ENCODE results near the gene INPP5F. TPM values are rescaled to one million over a fixed set of nuclear protein-coding genes. Genes with fewer than 3 reads are reported as not detected.

INPP5F gene
- total RNA-seq, 5 donors from 2014 or later (not counting 1 experiment from before 2014, with no cell fraction given) = 7.3 to 13.7 (median 9.8) TPM

DNA sequence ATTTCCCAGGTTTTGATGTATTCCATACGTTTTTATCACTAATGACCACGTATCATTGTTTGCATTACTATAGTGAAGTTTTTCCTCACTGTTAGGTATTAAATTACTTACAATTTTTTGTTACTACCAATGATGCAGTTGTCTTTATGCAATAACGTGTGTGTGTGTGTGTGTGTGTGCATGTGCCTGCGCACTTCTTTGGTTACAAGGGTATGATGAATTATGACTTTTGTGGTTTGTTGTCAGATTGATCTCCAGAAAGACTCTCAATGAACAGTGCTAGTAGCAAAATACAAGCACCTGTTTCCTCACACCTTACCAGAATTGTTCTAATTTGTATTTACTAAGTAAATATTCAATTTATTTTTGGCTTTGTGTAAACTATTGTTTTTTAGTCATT lies 95.3 kb downstream of the INPP5F start:
- DNase-seq = no peak
- Mint-ChIP-seq H3K9me3 (no peaks in the 10 kb centered on the region), H3K27ac (no peak overlapping the region), H3K36me3 (peaks cover 25% of the 10 kb centered on the region), H3K4me3 (no peak overlapping the region), H3K27me3 (no peaks in the 10 kb centered on the region), H3K4me1 (no peaks in the 10 kb centered on the region)
- no peaks in the 10 kb centered on the region for H3K9me3 ChIP-seq
- WGBS (ENCODE audit: insufficient coverage) = no CpG with 5 or more reads among the region's 4 CpGs
- ChIA-PET POLR2A (no interaction called here), CTCF (no interaction called here)
- H3K36me3 ChIP-seq (ENCODE audit: control insufficient read depth in 2 of 2, extremely low read depth in 1 of 2, insufficient read depth in 1 of 2, low read length in 1 of 2) = peaks cover 0 to 11% of the 10 kb centered on the region in 2 donors
- peaks cover 0 to 2% of the 10 kb centered on the region in 2 experiments for H3K4me1 ChIP-seq (ENCODE audit: control insufficient read depth in 1 of 2, extremely low read depth in 1 of 2, insufficient read depth in 2 of 2, low read length in 2 of 2)
- no peak for ATAC-seq (replicated peaks in 1 of 4)
- no peaks in the 10 kb centered on the region for H3K27me3 ChIP-seq (replicated peaks in 1 of 2; ENCODE audit: control insufficient read depth in 2 of 2, extremely low read depth in 1 of 2, insufficient read depth in 2 of 2, low read length in 1 of 2)
- no peak overlapping the region for H3K27ac ChIP-seq (ENCODE audit: low read length)
- H3K4me3 ChIP-seq (ENCODE audit: control insufficient read depth in 1 of 2, extremely low read depth in 1 of 2, low read length in 1 of 2) = no peak overlapping the region

DNA sequence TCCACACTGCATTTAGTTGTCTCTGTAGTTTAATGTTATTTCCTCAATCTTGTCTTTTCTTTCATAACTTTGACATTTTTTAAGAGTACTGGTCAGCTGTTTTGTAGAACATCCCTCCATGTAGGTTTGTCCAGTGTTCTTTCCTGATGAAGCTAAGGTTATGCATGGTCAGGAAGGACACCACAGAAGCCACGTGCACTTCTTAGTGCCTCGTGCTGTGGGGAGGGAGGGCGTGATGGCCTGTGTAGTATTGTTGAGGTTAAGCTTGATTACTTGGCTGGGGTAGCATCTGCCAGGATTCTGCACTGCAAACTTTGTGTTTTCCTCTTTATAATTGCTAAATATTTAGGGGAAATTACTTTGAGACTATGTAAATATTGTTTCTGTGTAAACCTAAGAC lies 98.4 kb downstream of the INPP5F start:
- no peaks in the 10 kb centered on the region for H3K27me3 ChIP-seq (replicated peaks in 1 of 2; ENCODE audit: control insufficient read depth in 2 of 2, extremely low read depth in 1 of 2, insufficient read depth in 2 of 2, low read length in 1 of 2)
- H3K27ac ChIP-seq (ENCODE audit: low read length) = no peak overlapping the region
- Mint-ChIP-seq H3K27ac (no peak overlapping the region), H3K27me3 (no peaks in the 10 kb centered on the region), H3K4me3 (no peak overlapping the region), H3K9me3 (no peaks in the 10 kb centered on the region), H3K36me3 (peaks cover 34% of the 10 kb centered on the region), H3K4me1 (no peaks in the 10 kb centered on the region)
- POLR2A ChIA-PET = no interaction called here
- ATAC-seq (replicated peaks in 1 of 4) = no peak
- H3K36me3 ChIP-seq (ENCODE audit: control insufficient read depth in 2 of 2, extremely low read depth in 1 of 2, insufficient read depth in 1 of 2, low read length in 1 of 2) = peaks cover 0 to 24% of the 10 kb centered on the region in 2 donors
- H3K4me1 ChIP-seq (ENCODE audit: control insufficient read depth in 1 of 2, extremely low read depth in 1 of 2, insufficient read depth in 2 of 2, low read length in 2 of 2) = peaks cover 0 to 2% of the 10 kb centered on the region in 2 experiments
- no peaks in the 10 kb centered on the region for H3K9me3 ChIP-seq
- CTCF ChIA-PET = no interaction called here
- DNase-seq = no peak
- 92% methylated on average over 3 of the region's 3 CpGs for WGBS (ENCODE audit: insufficient coverage)
- H3K4me3 ChIP-seq (ENCODE audit: control insufficient read depth in 1 of 2, extremely low read depth in 1 of 2, low read length in 1 of 2) = no peak overlapping the region

DNA sequence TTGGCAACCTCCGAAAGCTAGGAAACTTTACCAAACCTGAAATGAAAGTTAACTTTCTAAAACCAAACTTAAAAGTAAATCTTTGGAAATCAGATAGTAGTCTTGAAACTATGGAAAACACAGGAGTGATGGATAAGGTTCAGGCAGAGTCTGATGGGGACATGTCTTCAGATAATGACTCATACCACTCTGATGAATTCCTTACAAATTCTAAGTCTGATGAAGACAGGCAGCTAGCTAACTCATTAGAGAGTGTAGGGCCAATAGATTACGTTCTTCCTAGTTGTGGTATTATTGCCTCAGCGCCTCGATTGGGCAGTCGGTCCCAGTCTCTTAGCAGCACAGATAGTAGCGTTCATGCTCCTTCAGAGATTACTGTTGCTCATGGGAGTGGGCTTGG lies 100.9 kb downstream of the INPP5F start:
- DNase-seq (no peak), ATAC-seq (replicated peaks in 1 of 4) (no peak)
- POLR2A ChIA-PET = no interaction called here
- 97% methylated on average over 5 of the region's 6 CpGs for WGBS (ENCODE audit: insufficient coverage)
- no peak overlapping the region for H3K27ac ChIP-seq (ENCODE audit: low read length)
- no peaks in the 10 kb centered on the region for H3K4me1 Mint-ChIP-seq
- peaks cover 39% of the 10 kb centered on the region for H3K36me3 Mint-ChIP-seq
- peaks cover 0 to 46% of the 10 kb centered on the region in 2 donors for H3K36me3 ChIP-seq (ENCODE audit: control insufficient read depth in 2 of 2, extremely low read depth in 1 of 2, insufficient read depth in 1 of 2, low read length in 1 of 2)
- no peak overlapping the region for H3K4me3 ChIP-seq (ENCODE audit: control insufficient read depth in 1 of 2, extremely low read depth in 1 of 2, low read length in 1 of 2)
- H3K27me3 Mint-ChIP-seq = no peaks in the 10 kb centered on the region
- H3K9me3 Mint-ChIP-seq = no peaks in the 10 kb centered on the region
- H3K9me3 ChIP-seq = no peaks in the 10 kb centered on the region
- no peak overlapping the region for H3K4me3 Mint-ChIP-seq
- no peak overlapping the region for H3K27ac Mint-ChIP-seq
- H3K4me1 ChIP-seq (ENCODE audit: control insufficient read depth in 1 of 2, extremely low read depth in 1 of 2, insufficient read depth in 2 of 2, low read length in 2 of 2) = no peaks in the 10 kb centered on the region
- no peaks in the 10 kb centered on the region for H3K27me3 ChIP-seq (replicated peaks in 1 of 2; ENCODE audit: control insufficient read depth in 2 of 2, extremely low read depth in 1 of 2, insufficient read depth in 2 of 2, low read length in 1 of 2)
- CTCF ChIA-PET = interaction anchor here in 1 of 2 donors (0.6 kb wide), 1 partner anchor 250 kb away, joined by 3 read pairs; no protein-coding TSS in a partner anchor

DNA sequence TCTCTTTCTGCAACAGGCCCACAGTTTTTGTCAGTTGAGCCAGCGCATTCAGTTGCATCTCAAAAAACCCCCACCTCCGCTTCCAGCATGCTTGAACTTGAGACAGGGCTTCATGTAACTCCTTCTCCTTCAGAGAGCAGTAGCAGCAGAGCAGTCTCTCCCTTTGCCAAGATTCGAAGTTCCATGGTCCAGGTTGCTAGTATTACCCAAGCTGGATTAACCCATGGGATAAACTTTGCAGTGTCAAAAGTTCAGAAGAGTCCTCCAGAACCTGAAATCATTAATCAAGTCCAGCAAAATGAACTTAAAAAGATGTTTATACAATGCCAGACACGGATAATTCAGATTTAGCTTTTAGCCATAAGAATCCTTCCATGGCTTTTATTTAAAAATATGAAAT lies 101.6 kb downstream of the INPP5F start:
- 97% methylated on average over 3 of the region's 4 CpGs for WGBS (ENCODE audit: insufficient coverage)
- POLR2A ChIA-PET = interaction anchor here in 1 of 2 donors (0.6 kb wide), 1 partner anchor 20 kb away, joined by 3 read pairs; no protein-coding TSS in a partner anchor
- no peaks in the 10 kb centered on the region for H3K27me3 ChIP-seq (replicated peaks in 1 of 2; ENCODE audit: control insufficient read depth in 2 of 2, extremely low read depth in 1 of 2, insufficient read depth in 2 of 2, low read length in 1 of 2)
- DNase-seq (no peak), ATAC-seq (replicated peaks in 1 of 4) (no peak)
- H3K36me3 ChIP-seq (ENCODE audit: control insufficient read depth in 2 of 2, extremely low read depth in 1 of 2, insufficient read depth in 1 of 2, low read length in 1 of 2) = peaks cover 3 to 53% of the 10 kb centered on the region in 2 donors
- H3K4me3 Mint-ChIP-seq = no peak overlapping the region
- no peak overlapping the region for H3K27ac ChIP-seq (ENCODE audit: low read length)
- no peaks in the 10 kb centered on the region for H3K9me3 ChIP-seq
- H3K36me3 Mint-ChIP-seq = peaks cover 42% of the 10 kb centered on the region
- no peaks in the 10 kb centered on the region for H3K27me3 Mint-ChIP-seq
- H3K27ac Mint-ChIP-seq = peak overlapping the region in 1 of 2 donors; percentile 18
- H3K4me1 Mint-ChIP-seq = no peaks in the 10 kb centered on the region
- H3K4me1 ChIP-seq (ENCODE audit: control insufficient read depth in 1 of 2, extremely low read depth in 1 of 2, insufficient read depth in 2 of 2, low read length in 2 of 2) = no peaks in the 10 kb centered on the region
- no peaks in the 10 kb centered on the region for H3K9me3 Mint-ChIP-seq
- CTCF ChIA-PET = no interaction called here
- H3K4me3 ChIP-seq (ENCODE audit: control insufficient read depth in 1 of 2, extremely low read depth in 1 of 2, low read length in 1 of 2) = no peak overlapping the region

DNA sequence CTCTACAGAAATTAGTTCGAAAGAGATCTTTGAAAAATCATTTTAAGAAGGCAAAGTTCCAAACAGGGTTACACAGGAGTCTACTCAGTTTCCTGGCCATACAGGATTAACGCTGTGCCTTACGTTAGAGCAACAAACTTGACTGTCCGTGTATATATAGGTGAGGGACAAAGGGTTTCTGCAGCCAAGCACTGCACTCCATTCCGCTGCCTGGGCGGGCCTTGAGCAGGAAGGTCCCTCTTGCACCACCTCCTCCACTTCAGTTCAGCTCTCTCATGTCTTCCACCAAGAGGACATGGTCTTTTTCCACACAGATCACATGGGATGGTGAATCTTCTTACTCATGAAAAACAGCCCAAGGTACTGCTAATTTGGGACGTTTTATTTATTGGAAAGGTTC lies 103.6 kb downstream of the INPP5F start:
- ATAC-seq (replicated peaks in 1 of 4) = no peak
- Histone ChIP-seq H3K4me3 (ENCODE audit: control insufficient read depth in 1 of 2, extremely low read depth in 1 of 2, low read length in 1 of 2) (no peak overlapping the region), H3K4me1 (ENCODE audit: control insufficient read depth in 1 of 2, extremely low read depth in 1 of 2, insufficient read depth in 2 of 2, low read length in 2 of 2) (no peaks in the 10 kb centered on the region), H3K9me3 (no peaks in the 10 kb centered on the region), H3K27me3 (replicated peaks in 1 of 2; ENCODE audit: control insufficient read depth in 2 of 2, extremely low read depth in 1 of 2, insufficient read depth in 2 of 2, low read length in 1 of 2) (no peaks in the 10 kb centered on the region), H3K36me3 (ENCODE audit: control insufficient read depth in 2 of 2, extremely low read depth in 1 of 2, insufficient read depth in 1 of 2, low read length in 1 of 2) (peaks cover 6 to 65% of the 10 kb centered on the region in 2 donors), H3K27ac (ENCODE audit: low read length) (no peak overlapping the region)
- 96% methylated on average over 4 of the region's 7 CpGs for WGBS (ENCODE audit: insufficient coverage)
- DNase-seq = no peak
- Mint-ChIP-seq H3K36me3 (peaks cover 48% of the 10 kb centered on the region), H3K4me3 (no peak overlapping the region), H3K4me1 (peaks cover 0 to 8% (median 5%) of the 10 kb centered on the region in 3 donors), H3K27me3 (no peaks in the 10 kb centered on the region), H3K27ac (peak overlapping the region; percentile 13 to 21), H3K9me3 (no peaks in the 10 kb centered on the region)
- ChIA-PET POLR2A (no interaction called here), CTCF (no interaction called here)

DNA sequence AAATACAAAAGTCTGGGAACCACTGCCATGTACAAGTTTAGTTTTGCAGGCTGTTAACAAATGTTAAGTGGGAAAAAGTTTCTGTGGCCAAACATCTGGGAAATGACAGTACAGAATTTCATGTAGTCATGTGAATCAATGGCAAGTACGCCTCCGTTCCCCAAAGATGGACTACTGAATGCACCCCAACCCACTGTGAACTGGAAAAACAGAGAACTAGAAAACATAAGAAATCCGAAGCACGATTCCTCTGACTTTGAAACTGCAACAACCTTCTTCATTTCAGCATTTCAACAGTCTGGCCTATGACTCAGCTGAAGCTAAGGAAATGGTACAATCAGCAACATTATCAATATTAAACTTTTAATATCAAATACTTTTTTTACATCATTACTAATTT lies 105.0 kb downstream of the INPP5F start:
- Mint-ChIP-seq H3K4me1 (peaks cover 0 to 13% (median 5%) of the 10 kb centered on the region in 3 donors), H3K27ac (no peak overlapping the region), H3K9me3 (no peaks in the 10 kb centered on the region), H3K27me3 (no peaks in the 10 kb centered on the region), H3K36me3 (peaks cover 61% of the 10 kb centered on the region), H3K4me3 (no peak overlapping the region)
- WGBS (ENCODE audit: insufficient coverage) = 80% methylated on average over 1 of the region's 4 CpGs
- no peak for DNase-seq
- POLR2A ChIA-PET = no interaction called here
- CTCF ChIA-PET = no interaction called here
- Histone ChIP-seq H3K9me3 (no peaks in the 10 kb centered on the region), H3K27ac (ENCODE audit: low read length) (no peak overlapping the region), H3K4me3 (ENCODE audit: control insufficient read depth in 1 of 2, extremely low read depth in 1 of 2, low read length in 1 of 2) (no peak overlapping the region), H3K27me3 (replicated peaks in 1 of 2; ENCODE audit: control insufficient read depth in 2 of 2, extremely low read depth in 1 of 2, insufficient read depth in 2 of 2, low read length in 1 of 2) (no peaks in the 10 kb centered on the region), H3K4me1 (ENCODE audit: control insufficient read depth in 1 of 2, extremely low read depth in 1 of 2, insufficient read depth in 2 of 2, low read length in 2 of 2) (no peaks in the 10 kb centered on the region), H3K36me3 (ENCODE audit: control insufficient read depth in 2 of 2, extremely low read depth in 1 of 2, insufficient read depth in 1 of 2, low read length in 1 of 2) (peaks cover 9 to 76% of the 10 kb centered on the region in 2 donors)
- ATAC-seq (replicated peaks in 1 of 4) = no peak

DNA sequence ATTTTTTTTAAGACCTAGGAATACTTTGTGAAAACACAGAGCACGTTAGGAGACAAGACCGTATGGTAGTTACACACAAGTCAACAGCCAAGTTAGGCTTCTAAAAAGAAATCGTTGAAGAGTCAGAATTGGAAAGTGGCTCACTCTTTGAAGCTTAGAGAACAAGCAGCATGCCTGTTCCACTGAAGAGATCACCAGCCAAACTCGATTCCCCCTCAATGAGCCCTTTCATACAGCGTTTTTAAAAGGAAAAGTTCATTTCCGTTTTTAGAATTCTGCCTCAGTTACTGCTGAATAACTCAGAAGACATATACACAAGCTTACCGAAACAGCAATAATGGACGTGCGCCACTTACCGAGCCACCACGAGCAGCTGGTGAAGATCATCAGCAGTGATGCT lies 105.8 kb downstream of the INPP5F start:
- no peaks in the 10 kb centered on the region for H3K9me3 ChIP-seq
- no peaks in the 10 kb centered on the region for H3K9me3 Mint-ChIP-seq
- peaks cover 0 to 13% (median 5%) of the 10 kb centered on the region in 3 donors for H3K4me1 Mint-ChIP-seq
- no peak overlapping the region for H3K27ac ChIP-seq (ENCODE audit: low read length)
- ChIA-PET POLR2A (no interaction called here), CTCF (no interaction called here)
- H3K4me3 ChIP-seq (ENCODE audit: control insufficient read depth in 1 of 2, extremely low read depth in 1 of 2, low read length in 1 of 2) = no peak overlapping the region
- H3K27ac Mint-ChIP-seq = no peak overlapping the region
- DNase-seq = no peak
- ATAC-seq (replicated peaks in 1 of 4) = no peak
- WGBS (ENCODE audit: insufficient coverage) = 91% methylated on average over 6 of the region's 11 CpGs
- no peak overlapping the region for H3K4me3 Mint-ChIP-seq
- H3K27me3 Mint-ChIP-seq = no peaks in the 10 kb centered on the region
- H3K36me3 Mint-ChIP-seq = peaks cover 65% of the 10 kb centered on the region
- H3K4me1 ChIP-seq (ENCODE audit: control insufficient read depth in 1 of 2, extremely low read depth in 1 of 2, insufficient read depth in 2 of 2, low read length in 2 of 2) = no peaks in the 10 kb centered on the region
- peaks cover 9 to 84% of the 10 kb centered on the region in 2 donors for H3K36me3 ChIP-seq (ENCODE audit: control insufficient read depth in 2 of 2, extremely low read depth in 1 of 2, insufficient read depth in 1 of 2, low read length in 1 of 2)
- no peaks in the 10 kb centered on the region for H3K27me3 ChIP-seq (replicated peaks in 1 of 2; ENCODE audit: control insufficient read depth in 2 of 2, extremely low read depth in 1 of 2, insufficient read depth in 2 of 2, low read length in 1 of 2)

Data from T-cell (primary cell).